Mucosa of stomach (tissue), 1 donor: ENCODE data around the gene ZC3H7A.

ENCODE experiments used
- H3K27me3 ChIP-seq: one replicate; pipeline ENCODE4 v1.7.0; 2013; ENCODE audit warnings: mild to moderate bottlenecking, low read length; ENCODE audit not compliant: control insufficient read depth, insufficient read depth
- H3K36me3 ChIP-seq: one replicate; pipeline ENCODE4 v1.7.0; 2013; ENCODE audit warnings: low read length; ENCODE audit not compliant: control insufficient read depth, insufficient read depth
- H3K4me1 ChIP-seq: one replicate; pipeline ENCODE4 v1.7.0; 2013; ENCODE audit warnings: mild to moderate bottlenecking, low read length; ENCODE audit not compliant: control insufficient read depth, insufficient read depth
- H3K4me3 ChIP-seq: one replicate; pipeline ENCODE4 v1.7.0; 2013; ENCODE audit warnings: low read length
- H3K9ac ChIP-seq: one replicate; pipeline ENCODE4 v1.7.0; 2013; ENCODE audit warnings: mild to moderate bottlenecking, low read length, moderate library complexity
- H3K9me3 ChIP-seq: one replicate; pipeline ENCODE4 v1.7.0; 2013; ENCODE audit warnings: mild to moderate bottlenecking, low read length, moderate library complexity; ENCODE audit not compliant: control insufficient read depth
- donor health status: Pancreatic carcinoma.

The ZC3H7A gene

DNA sequence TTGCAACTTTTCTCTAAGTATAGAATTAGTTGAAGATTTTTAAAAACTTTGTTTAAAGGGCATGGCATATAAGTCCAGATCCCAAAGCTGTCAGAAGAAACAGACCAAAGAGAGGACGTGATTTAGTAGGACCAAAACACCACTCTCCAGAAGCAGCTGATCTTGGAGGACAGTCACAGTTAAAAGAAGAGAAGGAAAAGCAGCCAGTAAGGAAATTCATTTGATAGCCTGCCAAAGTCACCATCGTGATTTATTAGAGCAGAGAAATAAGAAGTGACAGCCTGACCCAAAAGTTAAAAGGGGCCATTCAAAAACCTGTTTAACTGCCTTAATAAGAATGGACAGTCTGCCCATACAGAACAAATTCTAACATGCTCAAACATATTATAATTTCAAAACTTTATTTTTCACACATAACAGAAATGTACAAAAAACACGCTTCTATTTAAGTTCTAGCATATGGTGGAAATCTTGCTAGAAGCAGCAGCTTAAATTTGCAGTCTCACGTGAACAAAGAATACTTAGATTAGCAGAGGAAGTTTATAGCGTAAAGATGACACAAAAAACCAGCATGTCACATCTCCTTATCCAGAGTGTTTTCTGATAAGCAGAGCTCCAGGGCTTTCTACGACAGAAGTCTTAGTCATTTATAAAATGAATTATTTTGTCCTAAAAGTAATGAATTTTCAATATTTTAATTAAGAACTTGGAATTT lies 91.6 kb downstream of the ZC3H7A start:
- Histone ChIP-seq H3K36me3 (peaks cover 5% of the 10 kb centered on the region), H3K9ac (no peak overlapping the region), H3K4me3 (no peak overlapping the region), H3K27me3 (no peaks in the 10 kb centered on the region), H3K9me3 (no peaks in the 10 kb centered on the region), H3K4me1 (peaks cover 4% of the 10 kb centered on the region)
